Neural progenitor cell (in vitro differentiated cells): Measurements from ENCODE around the gene LEMD3. TPM values are rescaled to one million over a fixed set of nuclear protein-coding genes. Genes with fewer than 3 reads are reported as not detected.
A peak's percentile ranks its signal among the peaks of the same experiment; 100 is the strongest.

Experiments
- DNase-seq: peaks from one replicate; pipeline ENCODE4 v3.0.0-alpha.2; 2016; ENCODE audit warnings: low spot score
- H2AFZ ChIP-seq: fragments of 200-600 bp; sonication (generic); replicated peaks from 2 replicates; pipeline ENCODE4 v1.6.1; 2016; ENCODE audit warnings: antibody characterized with exemption
- H3F3A ChIP-seq: fragments of 200-600 bp; sonication (generic); 2 replicates; pipeline ENCODE4 v1.6.1; 2016; ENCODE audit warnings: antibody characterized with exemption, low read depth
- H3K27ac ChIP-seq: fragments of 200-600 bp; sonication (generic); 2 replicates; pipeline ENCODE4 v1.5.1; 2016; ENCODE audit warnings: mild to moderate bottlenecking
- H3K27me3 ChIP-seq: fragments of 200-600 bp; sonication (generic); 2 replicates; pipeline ENCODE4 v1.6.1; 2016; ENCODE audit warnings: mild to moderate bottlenecking, moderate library complexity
- H3K36me3 ChIP-seq: fragments of 200-600 bp; sonication (generic); 2 replicates; pipeline ENCODE4 v1.5.1; 2016
- H3K4me1 ChIP-seq: fragments of 200-600 bp; sonication (generic); 2 replicates; pipeline ENCODE4 v1.6.1; 2016; ENCODE audit warnings: mixed run types
- H3K4me2 ChIP-seq: fragments of 200-600 bp; sonication (generic); 2 replicates; pipeline ENCODE4 v1.6.1; 2016
- H3K4me3 ChIP-seq: fragments of 200-600 bp; sonication (generic); 2 replicates; pipeline ENCODE4 v1.5.1; 2016
- H3K79me2 ChIP-seq: fragments of 200-600 bp; sonication (generic); 2 replicates; pipeline ENCODE4 v1.6.1; 2016; ENCODE audit warnings: low read depth
- H3K9ac ChIP-seq: fragments of 200-600 bp; sonication (generic); 2 replicates; pipeline ENCODE4 v1.6.1; 2016
- H3K9me3 ChIP-seq: fragments of 200-600 bp; sonication (generic); 2 replicates; pipeline ENCODE4 v1.5.1; 2016; ENCODE audit warnings: low read depth
- H4K20me1 ChIP-seq: fragments of 200-600 bp; sonication (generic); 2 replicates; pipeline ENCODE4 v1.6.1; 2016; ENCODE audit warnings: low read depth
- H3K27ac Mint-ChIP-seq: 3 replicates; pipeline ENCODE4 v1.8.0; 2021; ENCODE audit warnings: mixed read lengths
- H3K27me3 Mint-ChIP-seq: 2 replicates; pipeline ENCODE4 v1.8.0; 2022; ENCODE audit warnings: low read depth, mild to moderate bottlenecking, inconsistent platforms, moderate library complexity, mixed read lengths; ENCODE audit not compliant: insufficient read depth
- H3K36me3 Mint-ChIP-seq: 3 replicates; pipeline ENCODE4 v1.8.0; 2021; ENCODE audit warnings: mixed read lengths
- H3K4me1 Mint-ChIP-seq: 3 replicates; pipeline ENCODE4 v1.8.0; 2021; ENCODE audit warnings: mixed read lengths
- H3K4me3 Mint-ChIP-seq: 3 replicates; pipeline ENCODE4 v1.8.0; 2021; ENCODE audit warnings: mild to moderate bottlenecking, moderate library complexity, mixed read lengths
- H3K9me3 Mint-ChIP-seq: 3 replicates; pipeline ENCODE4 v1.8.0; 2020; ENCODE audit warnings: mixed read lengths
- CTCF ChIP-seq: fragments of 200-600 bp; sonication (generic); IDR thresholded peaks from 2 replicates; pipeline ENCODE4 v1.5.1; 2017; ENCODE audit warnings: antibody characterized with exemption, mild to moderate bottlenecking
- EZH2 ChIP-seq: fragments of 200-600 bp; sonication (generic); IDR thresholded peaks from 2 replicates; pipeline ENCODE4 v1.6.1; 2017; ENCODE audit warnings: antibody characterized with exemption, mild to moderate bottlenecking, moderate library complexity
- EZH2phosphoT487 ChIP-seq: fragments of 200-600 bp; sonication (generic); IDR thresholded peaks from 2 replicates; pipeline ENCODE4 v1.6.1; 2017; ENCODE audit warnings: antibody characterized with exemption
- total RNA-seq: library from RNA; depleted of rRNA; stranded (reverse); fragments of >200 nt; gene quantifications from 2 replicates; pipeline ENCODE4 v1.2.3, GENCODE V29; 2015; ENCODE audit warnings: low replicate concordance

Gene LEMD3
- total RNA-seq, result 8.9 and 11.5 TPM in 2 replicates

GRCh38 chr12:65169320-65170208 lies at the start of gene LEMD3:
TSS of gene LEMD3 (plus strand) at chr12:65169583. CDS start at chr12:65169597, 14 bp downstream.
- peak; percentile 78 for DNase-seq
- peaks cover 9% of the 10 kb centered on the region for H3F3A ChIP-seq
- peaks cover 5% of the 10 kb centered on the region for H3K36me3 Mint-ChIP-seq
- peaks cover 41% of the 10 kb centered on the region for H3K79me2 ChIP-seq
- H3K9me3 Mint-ChIP-seq, result no peaks in the 10 kb centered on the region
- H4K20me1 ChIP-seq, result peaks cover 22% of the 10 kb centered on the region
- peaks cover 30% of the 10 kb centered on the region for H3K27me3 ChIP-seq
- H3K4me1 Mint-ChIP-seq, result peaks cover 32% of the 10 kb centered on the region
- H3K36me3 ChIP-seq, result no peaks in the 10 kb centered on the region
- H3K9me3 ChIP-seq, result no peaks in the 10 kb centered on the region
- TF ChIP-seq CTCF, result peak; percentile 9
- no peak for TF ChIP-seq EZH2
- peak; percentile 25 for TF ChIP-seq EZH2phosphoT487
- no peak within 1 kb of the TSS for H3K27ac ChIP-seq
- H3K4me2 ChIP-seq, result peak within 1 kb of the TSS; percentile 90
- peak within 1 kb of the TSS; percentile 99 for H3K27ac Mint-ChIP-seq
- peak within 1 kb of the TSS; percentile 75 for H3K4me3 ChIP-seq
- H3K27me3 Mint-ChIP-seq, result peaks cover 3% of the 10 kb centered on the region
- H3K9ac ChIP-seq, result no peak within 1 kb of the TSS
- H2AFZ ChIP-seq, result peak within 1 kb of the TSS; percentile 78
- peak within 1 kb of the TSS; percentile 95 for H3K4me3 Mint-ChIP-seq
- H3K4me1 ChIP-seq, result no peaks in the 10 kb centered on the region

- peaks cover 4% of the 10 kb centered on the region for H3K4me1 Mint-ChIP-seq
- no peaks in the 10 kb centered on the region for H3K9me3 ChIP-seq
- H3K36me3 ChIP-seq, result no peaks in the 10 kb centered on the region
- peak within 1 kb of the TSS; percentile 99 for H2AFZ ChIP-seq
- H3K4me3 ChIP-seq, result peak within 1 kb of the TSS; percentile 53
- H4K20me1 ChIP-seq, result no peaks in the 10 kb centered on the region
- H3K27me3 Mint-ChIP-seq, result peaks cover 19% of the 10 kb centered on the region
- H3K9me3 Mint-ChIP-seq, result no peaks in the 10 kb centered on the region
- no peaks in the 10 kb centered on the region for H3K36me3 Mint-ChIP-seq
- peak within 1 kb of the TSS; percentile 76 for H3K4me3 Mint-ChIP-seq
- no peaks in the 10 kb centered on the region for H3K79me2 ChIP-seq
- peak; percentile 76 for DNase-seq
- peaks cover 11% of the 10 kb centered on the region for H3F3A ChIP-seq
- H3K27ac Mint-ChIP-seq, result no peak within 1 kb of the TSS
- TF ChIP-seq CTCF (peak; percentile 72), EZH2phosphoT487 (peak; percentile 71), EZH2 (peak; percentile 90)
- H3K27me3 ChIP-seq, result peaks cover 86% of the 10 kb centered on the region
- H3K27ac ChIP-seq, result no peak within 1 kb of the TSS
- no peaks in the 10 kb centered on the region for H3K4me1 ChIP-seq
- H3K4me2 ChIP-seq, result peak within 1 kb of the TSS; percentile 78
- no peak within 1 kb of the TSS for H3K9ac ChIP-seq
These were observed 48.1 kb upstream of the LEMD3 start, which contains the start of gene WIF1 for GRCh38 chr12:65121049-65121955. TSS of gene WIF1 (minus strand) at chr12:65121305. CDS start at chr12:65121191, 114 bp downstream.

DNA sequence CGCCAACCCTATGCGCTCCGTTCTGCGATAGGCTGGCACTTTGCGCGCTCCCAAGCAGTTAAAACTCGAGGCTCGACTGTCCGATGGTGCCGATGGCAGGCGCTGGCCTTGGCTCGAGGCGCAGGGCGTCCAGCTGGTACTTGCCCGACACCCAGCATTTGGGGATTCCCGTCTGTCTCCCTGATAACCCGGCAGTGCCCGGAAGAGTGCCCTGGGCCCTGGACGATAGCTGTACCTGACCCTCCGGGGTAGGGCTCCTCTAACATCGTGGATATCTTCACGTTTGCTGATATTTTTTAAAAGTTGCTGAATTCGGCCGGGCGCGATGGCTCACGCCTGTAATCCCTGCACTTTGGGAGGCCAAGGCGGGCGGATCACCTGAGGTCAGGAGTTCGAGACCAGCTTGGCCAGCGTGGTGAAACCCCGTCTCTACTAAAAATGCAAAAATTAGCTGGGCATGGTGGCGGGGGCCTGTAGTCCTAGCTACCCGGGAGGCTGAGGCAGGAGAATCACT lies 47.4 kb upstream of the LEMD3 start:
- Histone ChIP-seq H3K27ac (no peak overlapping the region), H4K20me1 (no peaks in the 10 kb centered on the region), H3K36me3 (no peaks in the 10 kb centered on the region), H2AFZ (no peak overlapping the region), H3K4me2 (peak overlapping the region; percentile 78), H3K79me2 (no peaks in the 10 kb centered on the region), H3K9ac (no peak overlapping the region), H3K27me3 (peaks cover 94% of the 10 kb centered on the region), H3F3A (peaks cover 11% of the 10 kb centered on the region), H3K4me3 (peak overlapping the region; percentile 53), H3K4me1 (no peaks in the 10 kb centered on the region), H3K9me3 (no peaks in the 10 kb centered on the region)
- Mint-ChIP-seq H3K27ac (no peak overlapping the region), H3K27me3 (peaks cover 19% of the 10 kb centered on the region), H3K36me3 (no peaks in the 10 kb centered on the region), H3K4me1 (peaks cover 4% of the 10 kb centered on the region), H3K9me3 (no peaks in the 10 kb centered on the region), H3K4me3 (peak overlapping the region; percentile 76)
- TF ChIP-seq CTCF, result no peak
- no peak for TF ChIP-seq EZH2
- no peak for TF ChIP-seq EZH2phosphoT487
- peak; percentile 7 for DNase-seq
